Lower lobe of right lung (tissue), 2 donors: ENCODE measurements around the gene OR52N4. TPM values are rescaled to one million over a fixed set of nuclear protein-coding genes. Genes with fewer than 3 reads are reported as not detected.

Experiments used
- ATAC-seq, 2 donors: fragments of 200-7000 bp; cut with Tn5 transposase; one replicate each; pipeline ENCODE4 v1.9.1; 2020 to 2022; ENCODE audit warnings: mild to moderate bottlenecking in 2 of 2, moderate library complexity in 2 of 2
- DNase-seq: peaks from one replicate; pipeline ENCODE4 v3.0.0-alpha.2; 2020
- H3K27ac ChIP-seq: fragments of 200-600 bp; one replicate; pipeline ENCODE4 v1.8.0; 2022
- H3K27me3 ChIP-seq: fragments of 200-600 bp; one replicate; pipeline ENCODE4 v1.8.0; 2022; ENCODE audit warnings: low read depth
- H3K36me3 ChIP-seq: fragments of 200-600 bp; one replicate; pipeline ENCODE4 v1.8.0; 2022; ENCODE audit warnings: mild to moderate bottlenecking
- H3K4me1 ChIP-seq: fragments of 200-600 bp; one replicate; pipeline ENCODE4 v1.8.0; 2022
- H3K4me3 ChIP-seq: fragments of 200-600 bp; one replicate; pipeline ENCODE4 v1.8.0; 2022; ENCODE audit warnings: mild to moderate bottlenecking
- H3K9me3 ChIP-seq: fragments of 200-600 bp; one replicate; pipeline ENCODE4 v1.8.0; 2022
- CTCF ChIP-seq: fragments of 200-600 bp; IDR thresholded peaks from one replicate; pipeline ENCODE4 v1.8.0; 2022; ENCODE audit warnings: antibody characterized with exemption, mild to moderate bottlenecking
- intact Hi-C: fragments of 100-400 bp; cut with DNase I; formaldehyde crosslinking; loops from one replicate; pipeline ENCODE4 v1.11.0; 2022
- total RNA-seq: library from RNA; stranded (reverse); fragmentation: NEBNext Ultra II Directional; extraction: Animal tissue kit (Norgen Biotek cat#: 25700); gene quantifications from one replicate; pipeline ENCODE4 v1.2.1, GENCODE V29; 2021
- donor health status: DM: no; HTN: yes; CAD: no; lungs with severe emphysema.

Gene OR52N4
- total RNA-seq, 1 donor from 2014 or later = not detected

DNA sequence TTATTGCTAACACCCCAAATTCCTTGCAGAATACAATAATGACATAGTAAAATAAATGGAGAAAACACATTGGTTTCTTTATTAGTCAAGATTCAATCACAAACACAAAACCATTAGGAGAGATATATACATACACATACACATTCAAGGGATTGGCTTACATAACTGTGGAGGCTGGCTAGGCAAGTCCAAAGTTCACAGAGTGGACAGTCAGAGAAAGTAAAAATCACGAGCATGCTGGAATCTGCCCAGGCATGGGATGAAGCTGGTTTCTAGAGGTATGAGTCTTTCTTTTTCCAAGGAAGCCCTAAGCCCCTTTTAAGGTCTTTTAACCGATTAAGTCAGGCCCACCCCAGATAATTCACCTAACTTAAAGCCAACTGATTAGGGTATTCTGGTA lies 31.4 kb upstream of the OR52N4 start:
- H3K4me3 ChIP-seq = no peak overlapping the region
- TF ChIP-seq CTCF = no peak
- no peak overlapping the region for H3K27ac ChIP-seq
- H3K4me1 ChIP-seq = no peaks in the 10 kb centered on the region
- no peaks in the 10 kb centered on the region for H3K36me3 ChIP-seq
- H3K9me3 ChIP-seq = no peaks in the 10 kb centered on the region
- intact Hi-C loops = no loop called here
- ATAC-seq (no peak), DNase-seq (no peak)
- no peaks in the 10 kb centered on the region for H3K27me3 ChIP-seq

GRCh38 chr11:5726351-5726750 lies 27.7 kb upstream of the OR52N4 start:
- ATAC-seq = no peak
- H3K27me3 ChIP-seq = no peaks in the 10 kb centered on the region

DNA sequence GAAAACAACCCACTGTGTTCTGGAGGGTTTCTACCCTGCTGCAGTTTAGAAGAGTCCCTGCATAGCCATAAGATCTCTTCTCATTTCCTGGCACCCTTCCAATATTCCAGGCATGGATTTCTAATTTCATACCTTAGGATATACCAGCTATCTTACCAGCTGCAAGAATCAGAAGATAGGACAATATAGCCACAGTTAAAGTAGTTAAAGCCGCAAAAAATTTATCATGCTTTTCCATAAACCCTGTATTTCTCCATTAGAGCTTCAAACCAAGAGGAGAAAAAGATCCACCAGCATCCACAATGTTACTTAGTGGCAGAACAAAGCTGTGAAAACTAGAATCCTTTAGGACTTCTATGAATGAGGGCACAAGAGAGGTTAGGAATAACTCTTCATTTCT lies 26.4 kb upstream of the OR52N4 start:
- Histone ChIP-seq H3K27me3 (no peaks in the 10 kb centered on the region), H3K4me1 (no peaks in the 10 kb centered on the region), H3K4me3 (no peak overlapping the region), H3K27ac (no peak overlapping the region), H3K9me3 (no peaks in the 10 kb centered on the region), H3K36me3 (no peaks in the 10 kb centered on the region)
- DNase-seq (no peak), ATAC-seq (no peak)
- intact Hi-C loops = no loop called here
- TF ChIP-seq CTCF = no peak

More at GRCh38 chr11:5726351-5726750, 27.7 kb upstream of the OR52N4 start:
- H3K9me3 ChIP-seq = no peaks in the 10 kb centered on the region
- H3K27ac ChIP-seq = no peak overlapping the region
- H3K4me3 ChIP-seq = no peak overlapping the region
- intact Hi-C loops = no loop called here
- no peak for DNase-seq
- TF ChIP-seq CTCF = no peak
- no peaks in the 10 kb centered on the region for H3K36me3 ChIP-seq
- H3K4me1 ChIP-seq = no peaks in the 10 kb centered on the region

DNA sequence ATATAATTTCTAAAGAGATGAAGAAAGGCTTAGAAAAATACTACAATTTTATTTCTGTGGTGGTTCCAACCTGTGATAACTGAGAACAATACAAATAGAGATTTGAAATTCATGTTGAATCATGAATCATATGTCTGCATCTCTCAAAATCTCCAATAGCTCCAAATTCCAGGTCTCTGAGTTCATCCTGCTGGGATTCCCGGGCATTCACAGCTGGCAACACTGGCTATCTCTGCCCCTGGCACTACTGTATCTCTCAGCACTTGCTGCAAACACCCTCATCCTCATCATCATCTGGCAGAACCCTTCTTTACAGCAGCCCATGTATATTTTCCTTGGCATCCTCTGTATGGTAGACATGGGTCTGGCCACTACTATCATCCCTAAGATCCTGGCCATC lies 17.6 kb upstream of the OR52N4 start, which contains the start of gene OR56B1:
TSS of gene OR56B1 (plus strand) at position 53 of the 400 bp plus-strand sequence. CDS start at position 122, 69 bp downstream.
- no peaks in the 10 kb centered on the region for H3K9me3 ChIP-seq
- H3K4me1 ChIP-seq = no peaks in the 10 kb centered on the region
- no peaks in the 10 kb centered on the region for H3K36me3 ChIP-seq
- no peaks in the 10 kb centered on the region for H3K27me3 ChIP-seq
- DNase-seq = no peak
- ATAC-seq = no peak
- no peak within 1 kb of the TSS for H3K27ac ChIP-seq
- intact Hi-C loops = no loop called here
- no peak within 1 kb of the TSS for H3K4me3 ChIP-seq
- no peak for TF ChIP-seq CTCF

DNA sequence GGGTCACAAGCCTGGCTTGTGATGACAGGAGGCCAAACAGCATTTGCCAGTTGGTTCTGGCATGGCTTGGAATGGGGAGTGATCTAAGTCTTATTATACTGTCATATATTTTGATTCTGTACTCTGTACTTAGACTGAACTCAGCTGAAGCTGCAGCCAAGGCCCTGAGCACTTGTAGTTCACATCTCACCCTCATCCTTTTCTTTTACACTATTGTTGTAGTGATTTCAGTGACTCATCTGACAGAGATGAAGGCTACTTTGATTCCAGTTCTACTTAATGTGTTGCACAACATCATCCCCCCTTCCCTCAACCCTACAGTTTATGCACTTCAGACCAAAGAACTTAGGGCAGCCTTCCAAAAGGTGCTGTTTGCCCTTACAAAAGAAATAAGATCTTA lies 17.0 kb upstream of the OR52N4 start:
- TF ChIP-seq CTCF = no peak
- H3K27ac ChIP-seq = no peak overlapping the region
- no peak for ATAC-seq

More for the DNA sequence above, 17.0 kb upstream of the OR52N4 start:
- H3K4me3 ChIP-seq = no peak overlapping the region
- no peaks in the 10 kb centered on the region for H3K36me3 ChIP-seq
- intact Hi-C loops = no loop called here
- H3K27me3 ChIP-seq = no peaks in the 10 kb centered on the region
- DNase-seq = no peak
- no peaks in the 10 kb centered on the region for H3K9me3 ChIP-seq
- no peaks in the 10 kb centered on the region for H3K4me1 ChIP-seq
